Fibroblast of skin of abdomen (primary cell): ENCODE data around the gene FLT1.

Experiments used
- DNase-seq: peaks from one replicate; pipeline ENCODE4 v3.0.0-alpha.2; 2013

FLT1 gene

DNA sequence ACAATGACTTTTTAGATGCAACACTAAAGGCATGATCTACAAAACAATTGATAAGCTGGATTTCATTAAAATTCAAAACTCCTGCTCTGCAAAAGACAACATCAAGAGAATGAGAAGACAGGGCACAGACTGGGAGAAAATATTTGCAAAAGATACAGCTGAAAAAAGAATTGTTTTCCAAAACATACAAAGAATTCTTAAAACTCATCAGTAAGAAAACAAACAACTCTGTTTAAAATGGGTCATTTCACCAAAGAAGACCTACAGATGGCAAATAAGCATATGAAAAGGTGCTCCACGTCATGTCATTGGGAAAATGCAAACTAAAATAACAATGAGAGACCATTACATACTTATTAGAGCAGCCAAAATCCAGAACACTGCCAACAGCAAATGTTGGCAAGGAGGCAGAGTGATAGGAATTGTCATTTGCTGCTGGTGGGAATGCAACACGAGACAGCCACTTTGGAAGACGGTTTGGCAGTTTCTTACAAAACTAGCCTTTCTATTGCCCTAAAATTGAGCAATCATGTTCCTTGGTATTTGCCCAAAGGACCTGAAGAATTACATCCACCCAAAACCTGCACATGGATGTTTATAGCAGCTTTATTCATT is 39.2 kb downstream of the FLT1 start:
- no peak for DNase-seq

DNA sequence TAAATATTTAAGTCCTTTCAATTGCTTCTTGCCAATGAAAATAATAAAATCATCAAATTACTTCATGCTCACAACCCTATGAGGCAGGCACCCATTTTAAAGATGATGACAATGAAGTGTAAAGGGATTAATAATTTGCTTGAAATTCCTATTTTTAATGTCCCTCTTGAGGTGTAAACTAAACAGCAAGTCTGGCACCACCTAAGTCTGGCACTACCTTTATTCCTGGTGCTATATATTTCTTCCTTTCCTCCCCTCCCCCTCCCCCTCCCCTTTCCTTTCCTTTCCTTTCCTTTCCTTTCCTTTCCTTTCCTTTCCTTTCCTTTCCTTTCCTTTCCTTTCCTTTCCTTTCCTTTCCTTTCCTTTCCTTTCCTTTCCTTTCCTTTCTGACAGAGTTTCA is 42.2 kb downstream of the FLT1 start:
- no peak for DNase-seq

DNA sequence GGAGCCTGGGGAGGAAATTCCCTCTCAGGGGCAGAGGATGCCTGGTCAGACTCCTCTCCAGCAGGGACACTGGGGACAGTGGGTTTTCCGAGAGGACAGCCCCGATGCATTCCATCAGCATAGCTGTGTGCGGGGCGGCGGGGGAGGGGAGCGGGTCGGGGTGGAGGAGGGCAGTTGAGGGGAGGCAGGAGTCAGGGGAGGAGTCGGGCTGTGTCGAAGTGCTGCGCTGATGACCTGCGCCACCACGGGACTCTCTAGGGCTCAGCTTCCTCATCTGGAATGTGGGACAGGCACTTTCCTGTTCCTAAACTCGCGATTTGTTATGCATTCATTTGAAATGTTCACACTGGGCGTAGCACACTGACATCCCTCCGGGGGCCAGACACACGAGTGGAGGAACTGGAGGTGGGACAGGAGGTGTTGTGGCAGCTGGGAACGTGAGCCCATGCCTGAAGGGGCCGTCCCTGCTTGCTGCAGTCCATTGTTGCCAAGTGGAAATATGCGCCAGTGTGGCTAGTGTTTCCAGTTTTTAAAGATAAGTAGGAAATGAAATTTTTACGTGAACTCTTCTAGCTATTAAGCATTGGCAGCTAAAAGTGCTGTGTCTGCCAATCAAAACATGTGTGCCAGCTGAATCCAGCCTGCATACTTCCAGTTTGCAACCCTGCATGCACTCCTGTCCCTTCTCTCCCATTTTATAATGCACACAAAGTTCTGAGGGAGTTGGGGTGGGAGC is 43.3 kb downstream of the FLT1 start:
- no peak for DNase-seq

GRCh38 chr13:28449826-28450773 is 44.8 kb downstream of the FLT1 start:
- peak; percentile 66 for DNase-seq

DNA sequence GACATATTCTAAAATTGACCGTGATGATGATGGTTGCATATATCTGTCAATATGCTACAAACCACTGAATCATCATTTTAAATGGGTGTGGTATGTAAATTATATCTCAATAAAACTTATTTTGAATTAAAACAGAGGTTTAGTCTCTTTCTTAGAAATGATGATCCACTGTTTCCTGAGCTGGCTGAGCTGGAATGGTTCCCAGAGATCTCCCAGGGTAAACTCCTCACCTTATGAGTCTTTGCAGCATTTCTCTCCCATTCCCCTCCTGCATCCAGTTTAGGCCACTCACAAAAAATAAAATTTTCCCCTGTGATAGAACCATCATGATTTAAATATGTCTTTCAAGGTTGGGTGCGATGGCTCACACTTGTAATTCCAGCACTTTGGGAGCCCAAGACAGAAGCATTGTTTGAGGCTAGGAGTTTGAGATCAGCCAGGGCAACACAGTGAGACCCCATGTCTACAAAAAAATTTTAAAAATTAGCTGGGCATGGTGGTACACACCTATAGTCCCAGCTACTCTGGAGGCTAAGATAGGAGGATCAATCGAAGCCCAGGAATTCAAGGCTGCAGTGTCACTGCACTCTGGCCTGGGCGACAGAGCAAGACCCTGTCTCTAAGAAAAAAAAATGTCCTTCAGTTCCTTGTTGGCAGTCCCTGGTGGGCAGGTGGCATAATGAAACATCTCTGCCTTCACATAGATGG is 46.1 kb downstream of the FLT1 start:
- DNase-seq = no peak

DNA sequence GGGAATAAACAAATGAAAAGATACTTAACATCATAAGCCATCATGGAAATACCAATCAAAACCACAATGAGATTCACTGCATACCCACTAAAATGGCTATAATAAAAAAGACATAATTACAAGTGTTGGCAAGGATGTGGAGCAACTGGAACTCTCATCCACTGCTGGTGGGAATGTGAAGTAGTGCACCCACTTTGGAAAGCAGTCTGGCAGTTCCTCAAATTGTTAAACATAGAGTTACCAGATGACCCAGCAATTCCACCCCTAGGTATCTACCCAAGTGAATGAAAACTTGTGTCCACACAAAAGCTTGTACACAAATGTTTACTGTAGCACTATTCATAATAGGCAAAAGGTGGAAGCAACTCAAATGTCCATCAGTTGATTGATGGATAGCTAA is 46.9 kb downstream of the FLT1 start:
- DNase-seq = no peak

DNA sequence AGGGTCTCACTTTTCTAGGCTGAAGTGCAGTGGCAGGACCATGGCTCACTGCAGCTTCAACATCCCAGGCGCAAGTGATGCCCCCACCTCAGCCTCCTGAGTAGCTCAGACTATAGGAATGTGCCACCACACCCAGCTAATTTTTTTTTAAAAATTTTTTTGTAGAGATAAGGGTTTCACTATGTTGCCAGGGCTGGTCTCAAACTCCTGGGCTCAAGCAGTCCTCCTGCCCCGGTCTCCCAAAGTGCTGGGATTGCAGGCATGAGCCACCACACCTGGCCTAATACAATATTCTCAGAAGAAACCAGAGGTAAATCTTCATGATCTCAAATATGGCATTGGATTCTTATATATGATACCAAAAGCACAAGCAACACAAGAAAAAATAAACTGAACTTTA is 47.7 kb downstream of the FLT1 start:
- DNase-seq = no peak

- no peak for DNase-seq
Observed at GRCh38 chr13:28442839-28443238, 52.1 kb downstream of the FLT1 start.

- DNase-seq = no peak
Observed at GRCh38 chr13:28441529-28441928, 53.4 kb downstream of the FLT1 start.

DNA sequence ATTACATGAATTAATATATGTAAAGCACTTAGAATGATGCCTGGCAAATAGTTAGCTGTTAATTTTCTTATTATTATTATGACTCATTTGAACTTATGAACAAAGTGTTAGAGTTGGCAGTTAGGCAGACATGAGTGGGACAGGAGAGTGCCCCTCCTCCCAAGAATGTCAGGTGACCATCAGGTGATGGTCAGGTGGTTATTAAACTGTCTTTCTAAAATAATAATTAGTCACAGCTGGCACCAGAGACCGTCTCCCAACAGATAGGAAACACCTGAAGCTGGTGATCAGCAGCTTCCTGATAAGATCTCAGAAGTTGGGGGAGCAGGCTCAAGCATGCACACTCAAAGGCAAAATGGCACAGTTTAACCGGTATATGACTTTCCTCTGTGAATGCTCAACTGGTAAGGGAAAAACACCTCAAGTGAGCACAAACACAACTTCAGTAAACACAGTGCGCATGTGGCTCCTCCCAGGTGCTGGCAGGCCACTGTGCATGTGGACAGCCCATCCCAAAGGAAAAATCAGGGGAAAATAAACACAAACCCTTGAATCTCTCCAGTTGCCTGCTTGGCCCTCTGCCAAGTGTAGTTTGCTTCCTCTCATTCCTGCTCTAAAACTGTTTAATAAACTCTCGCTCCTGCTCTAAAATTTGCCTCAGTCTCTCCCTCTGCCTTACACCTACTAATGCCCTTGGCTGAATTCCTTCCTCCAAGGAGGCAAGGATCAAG is 54.0 kb downstream of the FLT1 start:
- no peak for DNase-seq

DNA sequence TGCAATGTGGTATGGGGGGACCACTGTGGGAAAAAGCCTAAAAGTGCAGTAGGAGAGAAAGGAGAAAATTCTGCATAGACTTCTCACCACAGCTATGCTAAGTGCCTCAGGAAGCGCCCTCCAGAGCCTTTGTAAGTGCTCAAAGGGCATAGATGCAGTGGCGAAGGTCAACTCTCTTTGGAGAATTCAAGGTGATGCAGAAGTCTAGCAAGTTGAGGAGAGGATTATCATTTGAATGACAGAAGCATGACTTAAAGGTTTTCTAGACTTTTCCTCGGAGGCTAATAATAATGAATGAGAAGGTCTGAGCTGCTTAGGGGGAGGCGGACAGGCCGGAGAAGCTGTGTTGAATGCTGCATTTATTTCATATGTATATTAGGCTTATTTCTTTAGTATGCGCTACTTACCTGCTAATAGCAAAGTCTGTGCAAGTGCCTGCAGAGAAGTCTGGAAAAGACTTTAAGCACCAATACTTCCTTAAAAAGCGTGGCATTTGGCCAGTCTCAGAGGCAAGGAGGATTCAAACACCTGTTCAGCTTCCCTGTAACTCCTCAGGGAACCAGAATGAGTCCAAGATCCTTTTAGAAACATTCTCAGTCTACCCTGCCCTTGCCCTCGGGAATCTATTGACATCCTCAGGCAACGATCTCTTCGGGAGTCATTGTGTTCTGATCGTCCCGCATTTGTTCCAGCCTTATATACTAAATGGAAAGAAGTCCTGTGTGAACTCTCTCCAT is 56.2 kb downstream of the FLT1 start:
- no peak for DNase-seq

GRCh38 chr13:28438067-28438466 is 56.9 kb downstream of the FLT1 start:
- DNase-seq = no peak

DNA sequence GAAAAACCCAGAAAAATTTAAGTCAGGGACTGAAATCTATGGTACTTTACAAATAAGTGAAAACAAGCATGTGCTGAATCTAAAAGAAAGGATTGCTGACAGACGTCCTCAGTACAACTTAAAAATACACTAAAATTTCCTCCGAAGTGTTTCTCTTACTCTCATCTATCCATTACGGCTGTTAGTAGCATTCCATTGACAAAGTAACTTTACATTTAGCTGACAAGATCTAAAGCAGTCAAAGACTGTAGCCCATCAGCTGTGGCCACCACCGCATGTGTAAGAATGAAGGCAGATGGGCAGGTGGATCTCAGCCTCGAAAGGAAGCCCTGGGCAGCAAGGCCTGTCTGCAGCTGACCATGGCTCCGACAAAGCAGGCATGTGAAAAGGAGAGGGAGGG is 59.0 kb downstream of the FLT1 start:
- no peak for DNase-seq

DNA sequence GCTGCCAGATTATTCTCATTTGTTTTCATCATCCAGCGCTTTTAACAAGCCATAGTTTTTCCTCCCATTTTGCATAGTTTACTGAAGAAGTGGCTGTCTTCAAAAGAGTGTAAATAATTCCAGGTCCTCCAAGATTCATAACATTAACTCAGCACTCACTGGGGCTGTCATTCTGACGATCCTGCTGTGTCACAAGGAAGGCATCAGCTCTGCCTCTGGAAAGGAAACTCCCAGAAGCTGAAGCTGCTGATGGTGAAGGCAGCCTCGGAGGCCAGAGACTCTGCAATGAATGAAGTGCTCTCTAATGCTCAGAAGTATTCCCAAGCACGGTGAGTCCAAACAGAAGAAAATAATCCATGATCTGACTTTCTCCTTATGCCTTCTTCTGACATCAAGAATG is 60.0 kb downstream of the FLT1 start:
- DNase-seq = no peak

GRCh38 chr13:28432816-28433560 is 61.9 kb downstream of the FLT1 start:
- DNase-seq = no peak

- no peak for DNase-seq
Observed at GRCh38 chr13:28429685-28430290, 65.1 kb downstream of the FLT1 start.

GRCh38 chr13:28429096-28429495 is 65.8 kb downstream of the FLT1 start:
- DNase-seq = no peak

GRCh38 chr13:28426381-28426780 is 68.5 kb downstream of the FLT1 start:
- DNase-seq = no peak

GRCh38 chr13:28425793-28426192 is 69.1 kb downstream of the FLT1 start:
- DNase-seq = no peak

DNA sequence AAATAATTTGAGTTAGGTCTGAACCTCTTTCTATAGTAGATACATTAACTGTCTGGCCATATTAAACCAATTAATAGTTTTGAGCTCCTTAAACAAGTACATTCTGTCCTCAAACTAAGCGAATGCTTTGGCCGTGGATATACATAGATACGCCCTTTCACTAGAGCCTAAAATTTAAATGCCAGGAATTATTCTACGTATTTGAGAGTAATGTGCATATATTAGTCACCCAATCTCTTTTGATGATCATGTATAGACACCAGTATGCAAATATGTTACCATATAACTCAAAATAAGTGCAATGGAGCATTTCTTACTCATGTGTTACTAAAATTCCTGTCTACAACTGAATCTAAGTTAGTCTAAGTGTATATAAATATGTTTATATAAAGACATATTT is 70.4 kb downstream of the FLT1 start:
- no peak for DNase-seq
